Endothelial cell of umbilical vein (primary cell): ENCODE data around the gene RPRML. TPM values are rescaled to one million over a fixed set of nuclear protein-coding genes. Genes with fewer than 3 reads are reported as not detected.

ENCODE experiments used
- BruUV-seq: library from RNA; stranded (reverse); fragments of 400-500 nt; replicated peaks from 2 replicates; lab custom pipeline; 2021; lab: Mats Ljungman, UMichigan
- CTCF ChIA-PET: fragments of 300-600, 350-600 bp; sonication (Branson Sonifier 250); formaldehyde crosslinking; loops from one replicate; lab custom pipeline; 2021; ENCODE audit warnings: antibody characterized with exemption, inconsistent platforms; lab: Charles Lee
- POLR2A ChIA-PET: fragments of 300-600, 350-600 bp; sonication (Branson Sonifier 250); formaldehyde crosslinking; loops from one replicate; lab custom pipeline; 2021; ENCODE audit warnings: antibody characterized with exemption, inconsistent platforms; lab: Charles Lee
- DNase-seq: peaks from one replicate; pipeline ENCODE4 v3.0.0-alpha.2; 2011; ENCODE audit warnings: low read depth, low spot score
- FAIRE-seq: peaks from 2 replicates; lab custom pipeline; 2011; peaks lifted over from hg19 to GRCh38; lab: Jason Lieb, UNC
- H2AFZ ChIP-seq: 2 replicates; pipeline ENCODE4 v1.6.0; 2012; ENCODE audit warnings: low read depth, low read length, control low read depth, inconsistent platforms
- H3K27ac ChIP-seq: 2 replicates; pipeline ENCODE4 v1.5.1; 2011; ENCODE audit warnings: low read depth, mild to moderate bottlenecking, control low read depth, low read length, moderate library complexity; ENCODE audit not compliant: insufficient read depth
- H3K27me3 ChIP-seq, 2 experiments: 2 replicates each; pipeline versions ENCODE4 v1.6.0 to v1.6.1; 2011; ENCODE audit warnings: low read length in 2 of 2, mixed read lengths in 1 of 2; ENCODE audit not compliant: control insufficient read depth in 2 of 2, insufficient read depth in 2 of 2
- H3K36me3 ChIP-seq, 2 experiments: 2 replicates in 1 of 2; 3 replicates in 1 of 2; pipeline ENCODE4 v1.5.1; 2011; ENCODE audit warnings: low read length in 2 of 2, mild to moderate bottlenecking in 1 of 2, moderate library complexity in 1 of 2; ENCODE audit not compliant: control insufficient read depth in 2 of 2, insufficient read depth in 2 of 2; ENCODE audit errors: extremely low read depth in 1 of 2
- H3K4me1 ChIP-seq: 3 replicates; pipeline ENCODE4 v1.5.1; 2011; ENCODE audit warnings: mild to moderate bottlenecking, low read length; ENCODE audit not compliant: control insufficient read depth, insufficient read depth; ENCODE audit errors: extremely low read depth
- H3K4me2 ChIP-seq: 2 replicates; pipeline ENCODE4 v1.6.1; 2011; ENCODE audit warnings: low read length, control low read depth, mixed read lengths; ENCODE audit not compliant: insufficient read depth
- H3K4me3 ChIP-seq, 3 experiments: fragments of 200-600 bp in 1 of 3; sonication (generic), shearing (Covaris generic) in 1 of 3; replicated peaks in 1 of 3; 2 replicates each; pipeline ENCODE4 v1.5.1; 2011 to 2016; ENCODE audit warnings: control low read depth in 3 of 3, low read length in 3 of 3, mild to moderate bottlenecking in 2 of 3, inconsistent platforms in 1 of 3, low read depth in 1 of 3, moderate library complexity in 1 of 3; ENCODE audit not compliant: insufficient read depth in 1 of 3
- H3K79me2 ChIP-seq: 2 replicates; pipeline ENCODE4 v1.6.0; 2012; ENCODE audit warnings: low read length, inconsistent platforms; ENCODE audit not compliant: control insufficient read depth, insufficient read depth
- H3K9ac ChIP-seq: replicated peaks from 2 replicates; pipeline ENCODE3; 2011; ENCODE audit warnings: low read length, control low read depth; ENCODE audit not compliant: insufficient read depth; ENCODE audit errors: extremely low read depth
- H3K9me1 ChIP-seq: replicated peaks from 3 replicates; pipeline ENCODE4 v1.6.0; 2011; ENCODE audit warnings: mild to moderate bottlenecking, low read length; ENCODE audit not compliant: control insufficient read depth, insufficient read depth; ENCODE audit errors: extremely low read depth
- H3K9me3 ChIP-seq: replicated peaks from 2 replicates; pipeline ENCODE4 v1.5.1; 2012; ENCODE audit warnings: low read length, inconsistent platforms; ENCODE audit not compliant: control insufficient read depth, insufficient read depth
- H4K20me1 ChIP-seq: replicated peaks from 2 replicates; pipeline ENCODE3; 2011; ENCODE audit warnings: mild to moderate bottlenecking, low read length; ENCODE audit not compliant: control insufficient read depth, insufficient read depth; ENCODE audit errors: extremely low read depth
- EZH2 ChIP-seq: IDR thresholded peaks from 2 replicates; pipeline ENCODE4 v1.6.1; 2012; ENCODE audit warnings: borderline replicate concordance, low read depth, mild to moderate bottlenecking, moderate library complexity, low read length, inconsistent platforms; ENCODE audit not compliant: severe bottlenecking
- FOS ChIP-seq: IDR thresholded peaks from 2 replicates; pipeline ENCODE4 v1.6.1; 2011; ENCODE audit warnings: mild to moderate bottlenecking, low read length, moderate library complexity, borderline replicate concordance; ENCODE audit not compliant: insufficient read depth
- GATA2 ChIP-seq: IDR thresholded peaks from 2 replicates; pipeline ENCODE4 v1.7.0; 2011; ENCODE audit warnings: low read depth, mild to moderate bottlenecking, moderate library complexity, mixed read lengths, low read length; ENCODE audit not compliant: insufficient read length, insufficient read depth
- POLR2A ChIP-seq: IDR thresholded peaks from 2 replicates; pipeline ENCODE4 v1.6.1; 2012; ENCODE audit warnings: low read depth, mild to moderate bottlenecking, control low read depth, low read length
- POLR2AphosphoS5 ChIP-seq: IDR thresholded peaks from 2 replicates; pipeline ENCODE4 v1.6.1; 2012; ENCODE audit warnings: low read depth, mild to moderate bottlenecking, control low read depth, low read length, moderate library complexity; ENCODE audit not compliant: insufficient read depth
- dilution Hi-C: fragments of 300-500 bp; cut with MboI; formaldehyde crosslinking; loops from one replicate; pipeline ENCODE4 v1.15.0; 2019; ENCODE audit warnings: low sequenced_read_pairs; ENCODE audit not compliant: extremely low pct_ligation_motif_present
- intact Hi-C: fragments of 100-400 bp; cut with micrococcal nuclease; formaldehyde crosslinking; loops from one replicate; pipeline ENCODE4 v1.10.0; 2022
- polyA plus RNA-seq, 4 experiments: library from polyadenylated mRNA; depleted of rRNA in 3 of 4; stranded (reverse) in 3 of 4; unstranded in 1 of 4; fragments of >200 nt; gene quantifications; 2 replicates each; pipeline versions ENCODE4 v1.2.1 to v1.2.3, GENCODE V29; 2011 to 2012; ENCODE audit warnings: missing spikeins in 1 of 4
- total RNA-seq: library from RNA; stranded (reverse); gene quantifications from 2 replicates; pipeline ENCODE4 v1.2.3, GENCODE V29; 2021

RPRML gene
- total and polyA plus RNA-seq, 2 donors (not counting 3 experiments of a cell fraction or from before 2014, with no cell fraction given), result 0.08 TPM; not detected in 1

DNA sequence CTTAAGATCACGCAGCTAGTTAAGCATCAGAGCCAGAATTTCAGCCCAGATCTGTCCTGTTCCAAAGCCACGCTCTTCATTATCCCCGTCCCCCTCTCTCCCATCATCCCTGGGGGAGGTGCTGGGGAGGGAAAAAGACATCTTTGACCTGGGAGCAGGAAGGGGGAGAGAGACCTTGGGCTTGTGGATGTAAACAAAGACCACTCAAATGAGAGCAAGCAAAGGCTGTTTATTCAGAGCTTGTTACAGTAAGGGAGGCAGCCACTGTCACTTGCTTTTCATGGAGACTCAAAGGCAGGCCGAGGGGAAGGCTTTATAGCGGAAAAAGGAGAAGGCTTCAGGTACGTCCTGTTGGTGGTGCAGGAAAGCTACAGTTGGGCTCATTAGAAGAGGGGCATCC lies 3.5 kb upstream of the RPRML start:
- Histone ChIP-seq H3K36me3 (no peaks in the 10 kb centered on the region), H3K4me3 (no peak overlapping the region), H3K9ac (no peak overlapping the region), H4K20me1 (no peaks in the 10 kb centered on the region), H2AFZ (no peak overlapping the region), H3K4me2 (no peak overlapping the region), H3K4me1 (peaks cover 9% of the 10 kb centered on the region), H3K27me3 (peaks cover 22 to 32% of the 10 kb centered on the region in 2 experiments), H3K79me2 (no peaks in the 10 kb centered on the region), H3K9me3 (no peaks in the 10 kb centered on the region), H3K9me1 (no peaks in the 10 kb centered on the region), H3K27ac (no peak overlapping the region)
- intact Hi-C loops, result no loop called here
- dilution Hi-C loops, result no loop called here
- no peak for TF ChIP-seq POLR2AphosphoS5
- no peak for TF ChIP-seq GATA2
- TF ChIP-seq FOS, result no peak
- no TSS peak for BruUV-seq
- FAIRE-seq, result no peak
- ChIA-PET CTCF (interaction anchor here (1.5 to 1.8 kb wide), 2 partner anchors 9 to 40 kb away, joined by 3 to 4 read pairs; no protein-coding TSS in a partner anchor), POLR2A (interaction anchor here (0.6 kb wide), 1 partner anchor 22 kb away, joined by 3 read pairs; no protein-coding TSS in a partner anchor)
- DNase-seq, result no peak

DNA sequence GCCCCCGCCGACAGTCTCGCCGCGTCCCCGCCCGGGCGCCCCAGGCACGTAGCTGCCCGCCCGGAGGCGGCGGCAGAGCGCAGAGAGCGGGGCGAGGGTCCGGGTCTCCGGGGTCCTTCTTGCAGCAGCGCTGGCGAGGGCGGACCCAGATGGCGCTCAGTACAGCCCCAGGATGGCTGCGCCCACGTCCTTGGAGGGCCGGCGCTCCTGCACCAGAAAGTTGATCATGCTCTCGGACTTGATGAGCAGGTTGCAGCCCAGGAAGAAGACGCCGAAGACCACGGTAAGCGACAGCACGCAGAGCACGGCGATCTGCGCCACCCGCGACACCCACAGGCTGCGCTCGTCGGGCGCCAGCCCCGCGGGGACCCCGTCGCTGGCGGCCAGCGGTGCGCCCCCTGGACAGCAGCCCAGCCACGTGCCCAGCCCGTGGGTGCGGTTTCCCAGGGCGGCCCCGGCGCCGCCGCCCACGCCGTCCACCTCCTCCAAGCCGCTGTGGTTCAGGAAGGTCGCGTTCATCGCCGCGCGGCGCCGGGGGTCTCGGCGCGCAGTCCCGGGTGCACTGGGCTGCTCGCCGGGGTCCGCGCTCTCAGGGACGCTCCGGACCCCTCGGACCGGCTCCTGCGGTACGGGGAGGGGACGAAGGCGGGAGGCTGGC lies 435 bp downstream of the RPRML start:
- H3K27me3 ChIP-seq, result peaks cover 34 to 44% of the 10 kb centered on the region in 2 experiments
- H3K4me3 ChIP-seq, result peak overlapping the region; percentile 24 to 46 (median 42)
- no peaks in the 10 kb centered on the region for H3K9me1 ChIP-seq
- no peak overlapping the region for H3K9ac ChIP-seq
- H4K20me1 ChIP-seq, result no peaks in the 10 kb centered on the region
- H2AFZ ChIP-seq, result peak overlapping the region; percentile 83
- H3K27ac ChIP-seq, result no peak overlapping the region
- H3K79me2 ChIP-seq, result no peaks in the 10 kb centered on the region
- no TSS peak for BruUV-seq
- no peaks in the 10 kb centered on the region for H3K36me3 ChIP-seq
- peak; percentile 70 for TF ChIP-seq EZH2
- no peak for TF ChIP-seq POLR2A
- intact Hi-C loops, result no loop called here
- no peaks in the 10 kb centered on the region for H3K9me3 ChIP-seq
- H3K4me2 ChIP-seq, result peak overlapping the region; percentile 79
- no peak for FAIRE-seq
- ChIA-PET POLR2A (interaction anchor here (0.6 kb wide), 1 partner anchor 173 kb away, joined by 3 read pairs; no protein-coding TSS in a partner anchor), CTCF (interaction anchor here (1.1 to 1.7 kb wide), 2 partner anchors 35 to 36 kb away, joined by 3 to 7 read pairs; no protein-coding TSS in a partner anchor)
- peaks cover 9% of the 10 kb centered on the region for H3K4me1 ChIP-seq
- DNase-seq, result no peak
- dilution Hi-C loops, result no loop called here
